IPS DF 4.7 (cell line): Measurements from ENCODE around the gene SACM1L.

Experiments used
- DNase-seq: peaks from one replicate; pipeline ENCODE4 v3.0.0-alpha.2; 2013; ENCODE audit warnings: low spot score; ENCODE audit errors: extremely low read depth

Gene SACM1L

GRCh38 chr3:45785605-45786150 lies 96.5 kb downstream of the SACM1L start:
- no peak for DNase-seq

GRCh38 chr3:45786801-45787495 lies 97.8 kb downstream of the SACM1L start:
- no peak for DNase-seq

DNA sequence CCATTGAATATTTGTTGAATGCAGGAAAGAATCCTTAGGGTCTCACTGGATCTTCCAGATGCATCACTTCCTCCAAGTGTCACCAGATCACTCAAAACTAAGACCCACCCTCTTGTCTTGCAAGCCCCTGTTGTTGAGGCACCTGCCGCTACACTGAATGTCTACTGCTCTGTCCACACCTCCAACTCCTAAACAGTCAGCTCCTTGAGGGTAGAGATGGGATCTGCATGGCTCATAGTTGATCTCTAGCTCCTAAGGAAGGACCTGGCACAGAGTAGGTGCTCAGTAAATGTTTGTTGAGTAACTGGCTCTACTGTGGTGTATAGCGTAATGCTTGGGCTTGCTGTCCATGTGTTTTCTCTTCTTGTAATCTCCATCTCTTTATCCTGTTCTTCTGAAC lies 98.4 kb downstream of the SACM1L start:
- no peak for DNase-seq

DNA sequence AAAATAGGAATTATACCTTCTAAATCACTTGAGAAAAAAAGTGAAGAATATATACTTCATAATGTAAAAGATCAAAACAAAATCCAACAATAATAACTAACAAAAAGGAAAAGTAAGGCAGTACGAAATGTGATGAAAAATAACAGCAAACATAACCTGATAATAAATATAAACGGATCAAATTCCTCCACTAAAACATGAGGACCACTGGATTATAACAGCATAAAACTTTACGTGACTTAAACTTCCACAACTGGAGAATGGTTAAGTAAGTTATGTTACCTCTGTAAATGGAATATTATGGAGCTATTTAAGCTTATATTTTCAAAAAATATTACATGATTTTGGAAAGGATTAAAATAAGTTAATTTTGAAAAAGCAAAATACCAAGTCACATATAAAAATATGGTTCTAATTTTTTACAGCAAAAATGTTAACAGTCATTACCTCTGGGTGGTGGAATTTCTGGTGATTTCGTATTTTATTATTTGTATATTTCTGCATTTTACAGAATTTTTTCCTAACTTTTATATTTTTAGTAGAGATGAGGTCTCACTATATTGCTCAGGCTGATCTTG lies 100.1 kb downstream of the SACM1L start:
- no peak for DNase-seq

DNA sequence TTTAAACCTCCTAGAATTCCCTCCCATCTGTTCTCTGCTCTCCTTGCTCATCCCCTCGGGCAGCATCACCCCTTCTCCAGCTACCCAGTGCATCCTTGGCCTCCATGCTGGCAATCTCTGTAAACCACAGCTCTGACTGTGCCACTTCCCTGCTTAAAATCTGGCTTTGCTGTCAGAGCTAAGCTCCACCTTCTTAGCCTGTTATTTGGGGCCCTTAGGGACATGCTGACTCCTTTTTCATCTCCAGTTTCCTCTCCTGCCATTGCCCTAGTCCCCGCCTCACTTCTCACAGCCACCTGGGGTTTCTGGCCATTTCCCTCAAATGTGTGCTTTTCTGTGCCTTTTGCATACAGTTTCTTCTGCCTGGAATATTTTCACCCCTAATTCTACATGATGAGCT lies 101.4 kb downstream of the SACM1L start:
- no peak for DNase-seq

DNA sequence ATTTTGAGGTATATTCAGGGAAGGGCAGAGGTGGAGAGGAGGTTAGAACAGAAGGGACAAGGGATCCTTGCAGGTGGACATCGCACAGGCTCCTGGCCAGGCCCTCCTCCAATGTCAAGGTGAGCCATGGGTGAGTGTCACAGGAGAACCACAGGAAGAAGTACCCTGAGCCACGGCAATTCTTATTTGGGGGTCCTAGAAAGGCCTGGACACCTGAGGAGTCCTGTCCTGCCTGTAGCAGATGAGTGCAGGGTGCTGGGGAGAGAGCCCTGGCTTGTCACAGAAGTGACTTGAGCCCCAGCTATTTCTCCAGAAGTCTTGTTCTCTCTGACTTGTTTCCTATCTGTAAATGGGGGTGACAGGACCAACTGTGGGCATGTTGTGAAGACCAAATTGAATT lies 102.8 kb downstream of the SACM1L start:
- no peak for DNase-seq

DNA sequence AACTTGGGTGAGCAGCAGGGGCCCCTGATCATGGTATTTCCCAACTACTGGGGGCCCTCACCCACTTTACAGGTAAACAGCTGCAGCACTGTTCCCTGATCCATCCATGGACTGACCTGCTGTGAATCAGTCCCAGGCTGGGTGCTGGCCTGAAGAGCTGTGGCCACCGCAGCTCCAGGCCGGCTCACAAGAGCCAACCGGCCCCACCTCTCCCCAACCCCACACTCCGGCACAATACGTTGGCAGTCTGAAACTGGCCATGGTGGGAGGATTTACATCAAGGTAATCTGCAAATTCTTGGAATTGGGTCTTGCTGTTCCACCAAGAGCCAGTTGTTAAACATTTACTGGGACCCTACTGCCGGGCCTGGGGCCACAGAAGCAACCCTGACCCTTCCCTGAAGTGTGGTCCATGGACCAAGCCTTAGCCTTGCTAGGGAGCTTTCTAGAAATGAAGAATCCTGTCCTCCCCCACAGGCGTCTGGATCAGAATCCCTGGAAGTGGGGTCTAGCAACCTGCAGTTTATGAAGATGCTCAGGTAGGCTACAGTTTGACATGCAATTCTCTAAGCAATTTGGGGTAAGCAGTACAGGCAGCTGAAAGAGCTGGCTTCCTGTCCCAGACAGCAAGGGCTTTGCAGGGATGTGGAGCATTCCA lies 103.4 kb downstream of the SACM1L start:
- no peak for DNase-seq

DNA sequence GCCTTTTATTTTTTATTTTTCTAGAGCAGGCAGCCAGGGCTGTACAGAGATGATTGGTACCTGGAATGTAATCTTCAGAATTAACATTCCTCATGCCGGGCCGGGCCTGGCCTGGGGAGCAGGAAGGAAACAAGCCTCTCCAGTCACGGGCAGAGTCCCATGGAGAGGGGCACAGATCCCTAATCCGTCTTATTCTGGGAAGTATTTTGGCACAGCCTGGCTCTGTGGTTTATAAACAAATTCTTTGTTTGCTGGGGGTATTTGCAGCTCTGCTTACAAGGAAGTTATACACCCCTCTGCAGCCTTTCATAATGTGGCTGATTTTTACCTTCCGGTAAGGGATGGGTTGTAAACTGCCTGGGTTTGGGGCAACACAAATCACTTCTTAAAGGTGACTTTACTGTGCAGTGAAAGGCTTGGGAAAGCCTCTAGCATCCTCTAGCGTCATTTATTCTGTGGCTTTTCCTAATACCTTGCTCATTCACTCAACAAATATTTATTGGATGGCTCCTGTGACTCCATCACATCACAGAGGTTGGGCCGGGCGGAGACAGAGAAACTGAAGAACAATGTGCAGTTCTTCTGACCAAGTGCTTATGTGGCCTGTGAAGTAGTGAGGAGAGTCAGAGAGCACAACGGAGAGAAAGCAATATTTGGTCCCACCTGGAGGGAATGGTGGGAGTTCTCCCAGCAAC lies 104.4 kb downstream of the SACM1L start:
- no peak for DNase-seq

GRCh38 chr3:45794177-45794560 lies 105.0 kb downstream of the SACM1L start:
- DNase-seq, result no peak

DNA sequence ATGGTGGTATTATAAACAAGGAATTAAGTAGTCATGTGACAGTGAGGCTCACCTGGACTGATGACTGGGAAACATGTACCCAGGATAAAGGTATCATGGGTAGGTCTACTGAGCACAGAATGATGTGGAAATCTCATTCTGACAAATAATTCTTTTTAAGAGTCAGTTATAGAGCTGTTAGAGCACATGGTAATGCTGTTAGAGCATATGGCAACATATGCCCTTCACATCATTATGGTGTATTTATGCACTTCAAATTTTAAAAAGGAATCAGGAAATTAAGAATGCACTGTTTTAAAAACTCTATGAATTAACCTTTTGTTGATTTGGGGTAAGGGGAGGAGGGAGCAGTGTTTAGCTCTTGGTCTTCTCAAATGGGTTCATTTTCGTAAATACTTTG lies 105.5 kb downstream of the SACM1L start:
- no peak for DNase-seq
